Measurements from ENCODE around the gene S100A10.
A peak's percentile ranks its signal among the peaks of the same experiment; 100 is the strongest.

Gene S100A10

DNA sequence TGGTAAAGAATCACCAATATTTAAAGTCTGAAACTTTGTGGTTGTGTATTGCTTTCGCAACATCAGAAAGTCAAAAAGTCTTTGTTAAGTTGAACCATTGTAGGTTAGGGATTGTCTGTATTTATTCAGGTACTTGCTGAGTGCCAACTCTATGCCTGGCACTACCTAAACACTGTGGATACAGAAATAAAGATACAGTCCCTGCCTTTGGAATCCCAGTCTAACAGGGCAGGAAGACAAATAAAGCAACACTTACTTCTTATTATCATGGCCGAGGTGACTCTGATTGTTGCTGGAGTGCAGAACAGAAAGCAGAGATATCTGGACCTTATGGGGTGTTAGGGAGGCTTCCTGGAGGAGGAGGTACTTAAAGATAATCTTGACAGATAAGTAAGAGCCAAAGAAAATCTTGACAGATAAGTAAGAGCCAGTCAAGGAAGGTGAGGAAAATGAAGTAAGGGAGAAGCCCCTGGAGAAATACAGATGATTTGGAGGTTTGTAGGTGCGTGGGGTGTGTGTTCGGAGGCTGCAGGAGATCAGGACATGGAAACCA, 11.8 kb upstream of the S100A10 start:
- CTCF ChIA-PET = interaction anchor here (0.5 to 2.6 kb wide), 6 partner anchors 8 to 164 kb away, joined by 3 to 17 read pairs (median 4); no protein-coding TSS in a partner anchor
- POLR2A ChIA-PET = no interaction called here
- TF ChIP-seq HDGF (IDR thresholded peaks at IDR 0.05; ENCODE audit: borderline replicate concordance) (no peak), FOXM1 (IDR thresholded peaks at IDR 0.05; ENCODE audit: borderline replicate concordance) (no peak), LEF1 (IDR thresholded peaks at IDR 0.05; ENCODE audit: borderline replicate concordance) (no peak), SP1 (IDR thresholded peaks at IDR 0.05) (no peak), ARNT (IDR thresholded peaks at IDR 0.05) (no peak), TARDBP (IDR thresholded peaks at IDR 0.05) (no peak), ZNF384 (IDR thresholded peaks at IDR 0.05) (no peak), NFRKB (IDR thresholded peaks at IDR 0.05) (no peak), FOXA1 (IDR thresholded peaks at IDR 0.05) (no peak), SUZ12 (IDR thresholded peaks at IDR 0.05) (no peak), ELF4 (IDR thresholded peaks at IDR 0.05) (no peak), CTBP1 (IDR thresholded peaks at IDR 0.05; ENCODE audit: borderline replicate concordance) (no peak), BHLHE40 (IDR thresholded peaks at IDR 0.05; ENCODE audit: borderline replicate concordance) (no peak), L3MBTL2 (conservative IDR thresholded peaks at IDR 0.05) (no peak), FOXK2 (IDR thresholded peaks at IDR 0.05) (no peak)
- TF ChIP-seq, protein P1, sequence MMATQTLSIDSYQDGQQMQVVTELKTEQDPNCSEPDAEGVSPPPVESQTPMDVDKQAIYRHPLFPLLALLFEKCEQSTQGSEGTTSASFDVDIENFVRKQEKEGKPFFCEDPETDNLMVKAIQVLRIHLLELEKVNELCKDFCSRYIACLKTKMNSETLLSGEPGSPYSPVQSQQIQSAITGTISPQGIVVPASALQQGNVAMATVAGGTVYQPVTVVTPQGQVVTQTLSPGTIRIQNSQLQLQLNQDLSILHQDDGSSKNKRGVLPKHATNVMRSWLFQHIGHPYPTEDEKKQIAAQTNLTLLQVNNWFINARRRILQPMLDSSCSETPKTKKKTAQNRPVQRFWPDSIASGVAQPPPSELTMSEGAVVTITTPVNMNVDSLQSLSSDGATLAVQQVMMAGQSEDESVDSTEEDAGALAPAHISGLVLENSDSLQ (IDR thresholded peaks at IDR 0.05) = no peak
- no peak for DNase-seq (ENCODE audit: extremely low spot score)

DNA sequence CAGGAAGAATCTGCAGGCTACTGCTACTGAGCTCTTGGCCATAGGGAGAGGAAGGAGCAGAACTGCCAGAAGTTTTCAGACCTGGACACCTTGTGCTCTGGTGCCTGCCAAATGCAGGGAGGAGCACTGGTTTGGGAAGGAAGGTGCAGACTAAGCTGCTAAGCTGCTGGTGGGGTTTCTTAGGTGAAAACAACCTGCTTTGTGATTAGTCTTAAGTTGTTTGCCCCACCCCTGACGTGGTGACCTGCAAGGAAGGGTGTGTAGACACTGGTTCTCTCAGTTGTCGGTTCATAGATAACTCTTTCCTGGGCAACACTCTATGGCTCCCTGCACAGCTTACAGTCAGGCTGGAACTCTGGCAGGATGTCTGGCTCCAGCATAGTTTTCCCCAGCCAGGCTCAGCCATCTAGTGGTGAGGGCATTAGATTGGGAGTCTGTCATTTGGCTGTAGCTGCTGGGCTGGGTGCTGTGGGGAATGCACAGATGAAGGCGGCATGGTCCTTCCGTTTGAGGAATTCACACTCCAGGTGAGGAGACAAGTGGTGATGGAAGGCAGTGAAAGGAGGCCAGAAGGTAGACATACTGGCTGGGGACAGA, 10.3 kb upstream of the S100A10 start:
- ChIA-PET CTCF (interaction anchor here (0.8 to 2.6 kb wide), 9 partner anchors 10 to 70 kb away, joined by 3 to 17 read pairs (median 3); no protein-coding TSS in a partner anchor), POLR2A (interaction anchor here (1.3 kb wide), 1 partner anchor 70 kb away, joined by 3 read pairs; no protein-coding TSS in a partner anchor)
- no peak for DNase-seq (ENCODE audit: extremely low spot score)
- TF ChIP-seq ARNT (IDR thresholded peaks at IDR 0.05) = no peak
- no peak for TF ChIP-seq FOXA1 (IDR thresholded peaks at IDR 0.05)
- no peak for TF ChIP-seq CTBP1 (IDR thresholded peaks at IDR 0.05; ENCODE audit: borderline replicate concordance)
- TF ChIP-seq ELF4 (IDR thresholded peaks at IDR 0.05) = no peak
- TF ChIP-seq SUZ12 (IDR thresholded peaks at IDR 0.05) = no peak
- no peak for TF ChIP-seq SP1 (IDR thresholded peaks at IDR 0.05)
- no peak for TF ChIP-seq FOXK2 (IDR thresholded peaks at IDR 0.05)

DNA sequence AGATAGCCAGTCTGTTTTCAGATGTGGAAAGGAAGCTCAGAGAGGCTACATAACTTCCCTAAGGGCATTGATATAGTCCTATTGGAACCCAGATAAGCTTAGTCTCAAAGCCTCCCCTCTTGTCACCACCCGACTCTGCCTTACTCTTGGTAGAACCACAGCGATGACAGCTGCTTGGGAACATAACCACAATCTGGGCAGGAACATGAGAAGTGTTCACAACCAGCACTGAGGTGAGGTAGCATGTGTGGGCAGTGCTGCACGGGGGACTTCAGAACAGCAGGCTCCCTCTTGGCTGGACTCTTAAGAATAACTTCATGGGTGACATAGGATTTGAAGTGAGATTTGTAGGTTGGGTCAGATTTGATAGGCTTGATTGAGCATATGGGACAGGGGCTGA, 9.3 kb upstream of the S100A10 start:
- no peak for DNase-seq (ENCODE audit: extremely low spot score)
- no peak for TF ChIP-seq ELF4 (IDR thresholded peaks at IDR 0.05)
- TF ChIP-seq ZNF384 (IDR thresholded peaks at IDR 0.05) = no peak
- no peak for TF ChIP-seq LEF1 (IDR thresholded peaks at IDR 0.05; ENCODE audit: borderline replicate concordance)
- no peak for TF ChIP-seq SUZ12 (IDR thresholded peaks at IDR 0.05)
- TF ChIP-seq HDGF (IDR thresholded peaks at IDR 0.05; ENCODE audit: borderline replicate concordance) = no peak
- TF ChIP-seq L3MBTL2 (conservative IDR thresholded peaks at IDR 0.05) = no peak
- TF ChIP-seq CTBP1 (IDR thresholded peaks at IDR 0.05; ENCODE audit: borderline replicate concordance) = no peak
- POLR2A ChIA-PET = interaction anchor here (0.9 to 1.3 kb wide), 2 partner anchors 32 to 69 kb away, joined by 3 read pairs; no protein-coding TSS in a partner anchor
- CTCF ChIA-PET = interaction anchor here (0.9 to 2.6 kb wide), 6 partner anchors 11 to 69 kb away, joined by 3 to 17 read pairs (median 3); no protein-coding TSS in a partner anchor

DNA sequence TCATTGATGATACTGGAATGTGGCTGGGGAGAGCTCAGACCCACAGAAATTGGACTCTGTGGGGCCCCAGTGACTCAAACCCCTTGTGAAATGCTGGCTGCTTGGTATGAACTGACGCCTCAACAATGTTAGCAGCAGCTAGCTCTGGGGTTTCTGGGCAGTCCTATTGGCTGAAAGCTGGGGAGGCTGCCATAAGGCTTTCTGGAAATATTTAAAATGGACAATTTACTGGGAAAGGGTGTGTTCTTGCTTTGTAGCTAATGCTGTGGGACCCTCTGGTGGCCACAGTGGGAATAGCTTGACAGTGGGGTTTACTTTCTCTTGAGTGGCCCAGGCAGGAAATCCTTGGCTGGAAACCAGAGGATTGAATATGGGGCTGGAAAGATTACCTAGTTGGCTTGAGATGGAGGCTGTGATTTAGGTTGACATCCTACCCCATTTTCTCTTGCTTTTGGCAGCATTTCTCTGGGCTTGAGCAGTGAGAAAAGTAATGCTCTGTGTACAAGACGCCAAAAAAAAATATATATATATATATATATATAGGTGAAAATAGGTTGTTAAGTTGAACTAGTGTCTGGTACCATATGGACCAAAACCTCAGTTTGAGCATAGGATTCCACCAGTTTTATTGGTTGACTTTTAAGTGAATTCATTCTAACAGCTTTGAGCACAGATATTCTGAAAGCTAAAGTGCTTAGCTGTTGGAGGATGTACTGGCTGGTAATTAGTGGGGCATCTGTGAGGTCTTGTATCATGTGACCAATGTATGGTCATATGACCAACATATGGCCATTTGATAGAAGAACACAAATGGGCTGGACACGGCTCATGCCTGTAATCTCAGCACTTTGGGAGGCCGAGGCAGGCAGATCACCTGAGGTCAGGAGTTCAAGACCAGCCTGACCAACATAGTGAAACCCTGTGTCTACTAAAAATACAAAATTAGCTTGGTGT, 8.2 kb upstream of the S100A10 start:
- ChIA-PET CTCF (interaction anchor here (0.5 to 5.7 kb wide), 31 partner anchors 10 to 556 kb away, joined by 3 to 98 read pairs (median 3); partner anchors contain the start of genes S100A11 and THEM4), POLR2A (interaction anchor here (1.0 to 1.4 kb wide), 4 partner anchors 10 to 92 kb away, joined by 3 to 6 read pairs (median 4); partner anchors contain the start of gene THEM4)
- DNase-seq (ENCODE audit: extremely low spot score) = peak; percentile 81
- no peak for TF ChIP-seq LEF1 (IDR thresholded peaks at IDR 0.05; ENCODE audit: borderline replicate concordance)
- no peak for TF ChIP-seq SUZ12 (IDR thresholded peaks at IDR 0.05)
- no peak for TF ChIP-seq ZNF384 (IDR thresholded peaks at IDR 0.05)
- TF ChIP-seq FOXM1 (IDR thresholded peaks at IDR 0.05; ENCODE audit: borderline replicate concordance) = no peak
- TF ChIP-seq TARDBP (IDR thresholded peaks at IDR 0.05) = no peak
- no peak for TF ChIP-seq ELF4 (IDR thresholded peaks at IDR 0.05)
- no peak for TF ChIP-seq FOXK2 (IDR thresholded peaks at IDR 0.05)
- TF ChIP-seq ARNT (IDR thresholded peaks at IDR 0.05) = no peak
- no peak for TF ChIP-seq CTBP1 (IDR thresholded peaks at IDR 0.05; ENCODE audit: borderline replicate concordance)
- no peak for TF ChIP-seq NFRKB (IDR thresholded peaks at IDR 0.05)
- TF ChIP-seq L3MBTL2 (conservative IDR thresholded peaks at IDR 0.05) = no peak
- no peak for TF ChIP-seq BHLHE40 (IDR thresholded peaks at IDR 0.05; ENCODE audit: borderline replicate concordance)
- TF ChIP-seq SP1 (IDR thresholded peaks at IDR 0.05) = no peak

DNA sequence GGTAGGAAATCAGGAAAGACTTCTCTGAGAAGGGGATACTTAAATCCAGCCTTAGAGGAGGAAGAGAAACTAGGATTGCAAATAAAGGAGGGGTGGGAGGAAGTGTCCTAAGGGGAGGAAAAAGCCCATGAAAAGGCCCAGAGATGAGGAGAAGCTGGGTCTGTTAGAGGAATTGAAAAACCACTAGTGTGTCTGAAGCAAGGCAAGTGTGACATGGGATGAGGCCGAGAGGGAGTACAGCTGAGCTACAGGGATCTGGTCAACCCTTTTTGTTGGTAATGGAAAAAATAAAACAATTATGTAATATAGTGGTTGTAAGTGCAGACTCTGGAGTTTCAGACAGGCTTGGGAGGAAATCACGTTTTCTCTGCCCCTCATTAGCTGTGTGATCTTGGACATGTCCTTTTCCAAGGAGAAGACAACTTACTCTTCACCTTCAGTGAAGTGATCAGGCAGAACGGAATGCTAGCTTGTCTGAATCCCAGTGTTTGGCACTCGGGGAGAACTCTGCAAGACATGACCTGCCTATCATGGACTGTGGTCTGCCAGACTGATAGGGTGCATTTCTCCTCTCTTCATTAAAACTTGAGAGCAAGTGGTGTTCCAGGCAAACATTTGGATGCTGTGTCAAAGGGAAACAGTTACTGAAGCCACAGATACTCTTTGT, 7.4 kb upstream of the S100A10 start:
- TF ChIP-seq CTBP1 (IDR thresholded peaks at IDR 0.05; ENCODE audit: borderline replicate concordance) = no peak
- no peak for TF ChIP-seq HDGF (IDR thresholded peaks at IDR 0.05; ENCODE audit: borderline replicate concordance)
- no peak for TF ChIP-seq TARDBP (IDR thresholded peaks at IDR 0.05)
- no peak for TF ChIP-seq SP1 (IDR thresholded peaks at IDR 0.05)
- TF ChIP-seq ZNF384 (IDR thresholded peaks at IDR 0.05) = no peak
- TF ChIP-seq SUZ12 (IDR thresholded peaks at IDR 0.05) = no peak
- TF ChIP-seq, protein P1 (IDR thresholded peaks at IDR 0.05) = no peak
- TF ChIP-seq LEF1 (IDR thresholded peaks at IDR 0.05; ENCODE audit: borderline replicate concordance) = no peak
- no peak for TF ChIP-seq FOXK2 (IDR thresholded peaks at IDR 0.05)
- TF ChIP-seq FOXA1 (IDR thresholded peaks at IDR 0.05) = no peak
- ChIA-PET CTCF (interaction anchor here (0.9 to 5.7 kb wide), 22 partner anchors 9 to 458 kb away, joined by 3 to 98 read pairs (median 6); partner anchors contain the start of genes S100A11 and THEM4), POLR2A (interaction anchor here (1.0 to 1.4 kb wide), 4 partner anchors 9 to 92 kb away, joined by 3 to 6 read pairs (median 4); partner anchors contain the start of gene THEM4)
- no peak for DNase-seq (ENCODE audit: extremely low spot score)
